HG03066 (cell line): ENCODE measurements around the gene RGS14.
A peak's percentile ranks its signal among the peaks of the same experiment; 100 is the strongest.

Experiments used
- ATAC-seq: cut with Tn5 transposase; IDR thresholded peaks from one replicate; pipeline ENCODE4 v1.9.1; 2021; ENCODE audit warnings: low read depth; ENCODE audit not compliant: unreplicated experiment

The RGS14 gene, protein sequence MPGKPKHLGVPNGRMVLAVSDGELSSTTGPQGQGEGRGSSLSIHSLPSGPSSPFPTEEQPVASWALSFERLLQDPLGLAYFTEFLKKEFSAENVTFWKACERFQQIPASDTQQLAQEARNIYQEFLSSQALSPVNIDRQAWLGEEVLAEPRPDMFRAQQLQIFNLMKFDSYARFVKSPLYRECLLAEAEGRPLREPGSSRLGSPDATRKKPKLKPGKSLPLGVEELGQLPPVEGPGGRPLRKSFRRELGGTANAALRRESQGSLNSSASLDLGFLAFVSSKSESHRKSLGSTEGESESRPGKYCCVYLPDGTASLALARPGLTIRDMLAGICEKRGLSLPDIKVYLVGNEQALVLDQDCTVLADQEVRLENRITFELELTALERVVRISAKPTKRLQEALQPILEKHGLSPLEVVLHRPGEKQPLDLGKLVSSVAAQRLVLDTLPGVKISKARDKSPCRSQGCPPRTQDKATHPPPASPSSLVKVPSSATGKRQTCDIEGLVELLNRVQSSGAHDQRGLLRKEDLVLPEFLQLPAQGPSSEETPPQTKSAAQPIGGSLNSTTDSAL

DNA sequence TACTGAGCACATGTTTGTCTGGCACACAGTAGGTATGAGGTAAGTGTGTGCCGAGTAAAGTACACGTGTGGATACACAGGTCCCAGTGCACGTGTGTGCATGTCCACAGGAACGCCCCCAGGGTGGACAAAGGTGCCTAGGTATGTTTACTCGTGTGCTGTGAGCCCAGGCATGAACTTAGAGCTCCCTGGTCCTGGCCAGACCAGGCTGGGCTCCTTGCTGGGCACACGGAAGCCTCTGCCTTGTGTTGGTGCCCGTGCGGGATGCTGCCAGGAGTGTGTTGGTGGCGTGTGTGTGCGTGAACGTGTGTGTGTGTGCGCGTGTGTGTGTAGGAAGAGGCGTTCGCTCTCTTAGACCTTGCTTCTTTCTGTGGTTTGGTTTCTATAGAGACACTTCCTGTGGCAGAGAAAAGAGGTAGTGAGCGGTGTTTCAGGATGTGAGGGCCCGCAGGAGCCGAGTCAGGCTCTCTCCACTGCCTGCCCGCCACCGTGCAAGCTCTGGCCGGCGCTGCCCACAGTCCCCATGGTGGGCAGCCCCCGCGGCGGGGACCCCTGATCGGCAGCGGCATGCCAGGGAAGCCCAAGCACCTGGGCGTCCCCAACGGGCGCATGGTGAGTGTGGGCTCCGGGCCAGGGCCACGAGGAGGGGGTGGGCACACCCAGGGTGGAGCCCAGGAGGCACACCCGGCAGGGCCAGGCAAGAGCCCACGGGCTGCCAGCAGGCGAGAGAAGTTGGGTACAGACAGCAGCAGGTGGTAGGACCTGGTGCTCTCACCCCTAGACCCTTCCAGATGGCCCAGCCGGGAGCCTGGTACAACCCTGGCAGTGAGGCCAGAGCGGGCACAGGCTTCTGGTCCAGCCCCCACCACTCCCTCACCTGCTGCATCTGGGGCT lies at the start of gene RGS14:
Gene RGS14 (plus strand): TSS at position 466 of the 893 bp plus-strand sequence. CDS start 101 bp downstream, at position 567.
- peak; percentile 88 for ATAC-seq

DNA sequence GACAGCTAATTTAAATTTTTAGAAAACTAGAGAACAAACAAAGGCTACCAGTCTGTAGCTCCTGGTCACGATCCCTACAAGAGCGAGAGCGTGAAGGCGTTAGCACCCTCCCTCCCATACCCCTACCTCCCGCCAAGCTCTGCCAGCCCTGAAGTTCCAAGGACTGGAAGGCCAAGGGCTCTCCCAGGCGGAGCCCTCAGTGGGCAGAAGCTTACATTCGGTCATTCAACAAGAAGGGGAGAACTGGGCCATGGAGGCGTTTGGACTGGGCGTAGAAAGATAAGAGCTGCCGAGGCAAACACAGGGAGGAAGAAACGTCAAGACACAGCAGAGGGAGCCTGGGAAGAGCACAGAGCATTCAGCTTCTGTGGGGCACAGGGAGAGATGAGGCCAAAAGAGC lies 49.0 kb upstream of the RGS14 start:
- no peak for ATAC-seq

DNA sequence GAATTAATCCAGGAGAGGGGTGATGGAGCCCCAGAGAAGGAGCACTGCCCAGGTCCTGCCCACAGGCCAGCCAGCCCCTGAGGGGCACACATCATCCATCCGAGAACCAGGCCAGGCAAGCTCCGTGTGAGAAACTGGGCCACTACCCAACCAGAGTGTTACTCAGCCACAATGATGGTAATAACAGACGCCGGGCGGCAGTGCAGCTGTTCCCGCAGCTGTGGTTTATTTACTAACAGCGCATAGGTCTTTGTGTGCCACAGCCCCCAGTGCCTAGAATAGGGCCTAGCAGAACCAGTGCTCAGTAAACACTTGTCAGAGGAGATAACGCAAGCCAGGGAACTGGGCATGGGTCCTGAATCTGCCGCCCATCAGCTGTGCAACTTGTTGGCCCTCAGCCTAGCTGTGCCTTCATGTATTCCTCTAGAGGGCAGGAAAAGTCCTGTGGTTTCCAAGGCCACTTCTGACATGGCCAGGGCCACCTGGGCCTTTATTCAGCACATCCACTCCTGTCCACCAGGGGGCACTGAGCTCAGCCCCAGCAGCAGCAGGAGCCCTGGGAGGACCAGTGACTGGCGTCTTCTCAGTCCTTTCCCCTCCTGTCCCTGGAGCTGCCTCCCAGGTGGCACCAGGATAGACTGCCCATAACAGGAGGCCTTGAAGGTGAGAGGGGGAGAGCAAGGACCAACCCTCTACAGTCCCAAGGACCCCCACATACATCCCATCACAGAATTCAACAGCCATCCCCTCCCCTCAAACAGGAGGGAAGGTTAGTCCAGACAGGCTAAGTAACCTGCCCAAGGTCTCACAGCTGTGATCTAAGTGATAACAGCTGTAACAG lies 48.2 kb upstream of the RGS14 start:
- no peak for ATAC-seq

DNA sequence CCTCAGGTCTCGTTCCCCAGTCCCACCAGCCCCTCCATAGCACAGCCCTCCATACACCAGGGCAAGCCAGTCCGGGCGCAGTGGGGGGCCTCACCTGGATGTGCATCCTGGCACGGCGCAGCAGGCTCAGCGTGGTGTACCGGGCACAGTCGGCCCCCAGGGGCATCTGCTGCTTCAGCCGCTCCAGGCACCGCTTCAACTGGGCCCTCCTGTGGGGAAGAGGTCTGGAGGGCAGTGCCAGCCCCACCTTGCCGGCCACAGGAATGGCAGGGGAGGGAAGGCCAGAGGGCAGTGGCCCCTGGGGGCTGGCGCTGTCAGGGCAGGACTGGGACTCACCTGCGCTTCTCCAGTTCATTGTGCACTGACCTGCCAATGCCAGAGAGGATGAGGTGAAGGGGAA lies 47.4 kb upstream of the RGS14 start:
- no peak for ATAC-seq

DNA sequence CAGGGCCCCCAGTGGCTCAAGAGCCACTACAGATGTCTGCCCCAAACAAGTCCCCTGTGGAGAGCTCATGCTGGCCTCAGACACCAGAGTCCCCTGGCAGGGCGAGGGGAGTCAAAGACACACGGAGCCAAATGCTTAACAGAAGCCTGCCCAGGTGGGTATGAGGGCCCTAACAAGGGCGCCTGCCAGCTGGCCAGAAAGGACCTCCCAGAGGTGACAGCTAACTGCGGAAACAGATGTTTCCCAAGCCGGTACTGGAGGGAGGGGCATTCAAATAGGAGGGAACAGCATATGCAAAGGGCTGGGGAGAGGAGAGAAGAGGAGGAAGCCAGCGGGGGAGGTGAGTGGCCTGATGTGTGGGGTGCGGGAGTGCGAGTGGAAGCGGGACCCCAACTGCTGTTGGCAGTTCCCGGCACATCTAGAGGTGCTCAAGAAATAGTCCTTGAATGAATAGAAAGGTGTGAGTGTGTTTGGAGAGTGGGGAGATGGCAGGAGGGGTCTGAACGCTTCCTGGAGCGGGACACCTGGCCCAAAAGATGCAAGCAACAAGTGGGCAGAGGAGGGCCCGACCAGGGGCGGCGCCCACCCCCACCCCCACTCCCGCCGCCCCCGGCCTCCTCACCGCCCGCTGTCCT lies 46.9 kb upstream of the RGS14 start:
- ATAC-seq: peak; percentile 28

DNA sequence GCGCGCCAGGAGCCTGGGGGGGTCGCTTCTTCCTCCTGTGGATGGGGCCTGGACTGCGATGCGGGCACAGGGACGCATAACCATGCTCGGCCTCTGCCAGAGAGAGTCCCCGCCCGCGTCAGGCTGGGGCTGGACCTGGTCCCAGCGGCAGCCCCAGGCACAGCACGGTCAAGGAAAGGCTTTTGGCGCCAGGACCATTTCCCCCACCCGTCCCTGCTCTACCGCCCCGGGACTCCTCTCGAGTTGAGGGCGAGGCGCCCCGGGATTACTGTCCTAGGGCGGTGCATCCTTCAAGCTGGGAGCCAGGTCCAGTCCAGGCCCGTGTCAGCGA lies 46.4 kb upstream of the RGS14 start:
- ATAC-seq: peak; percentile 5

DNA sequence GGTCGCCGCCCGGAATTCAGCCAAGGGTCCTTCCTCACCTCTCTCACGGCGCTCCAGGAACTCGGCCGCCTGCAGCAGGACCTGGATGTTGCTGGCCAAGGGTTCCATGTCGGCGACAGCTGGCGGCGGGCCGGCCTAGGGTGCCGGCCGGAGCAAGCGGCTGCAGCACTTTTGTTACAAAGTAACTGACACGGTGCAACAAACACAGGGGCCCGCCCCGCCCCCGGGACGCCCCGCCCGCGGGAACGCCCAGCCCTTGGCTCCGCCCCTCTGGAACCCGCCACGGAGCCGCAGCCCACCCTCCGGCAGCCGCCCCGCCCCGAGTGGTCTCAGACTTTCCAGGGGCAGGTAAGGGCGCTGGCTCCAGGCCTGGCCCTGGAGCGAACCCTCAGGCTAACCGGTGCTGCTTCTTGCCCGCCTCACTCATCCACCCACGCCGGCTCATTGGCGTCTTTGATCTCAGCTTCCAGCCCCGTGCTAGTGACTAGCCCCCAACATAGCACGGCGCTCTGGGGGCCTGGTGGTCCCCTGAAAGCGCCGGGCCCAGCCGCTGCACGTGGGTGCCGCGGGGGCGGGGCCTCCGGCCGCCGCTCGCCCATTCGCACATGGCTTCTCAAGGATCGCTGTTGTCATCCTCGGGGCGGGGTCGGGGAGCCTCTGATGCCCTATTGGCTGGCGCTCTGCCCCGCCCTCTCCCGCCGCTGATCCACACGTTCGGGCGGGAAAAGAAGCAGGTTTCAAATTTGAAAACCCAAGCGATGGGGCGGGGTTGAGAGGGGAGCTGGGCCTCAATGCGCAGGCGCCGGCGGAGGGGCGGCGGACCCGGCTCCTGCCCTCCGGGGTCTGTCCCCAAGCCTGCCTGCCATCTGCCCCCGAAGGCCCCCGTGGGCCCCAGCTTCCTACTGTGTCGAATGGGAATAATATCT lies 45.7 kb upstream of the RGS14 start, which contains the start of gene MXD3:
Gene MXD3 (minus strand): TSS at position 176 of the 926 bp plus-strand sequence. CDS start 68 bp downstream, at position 108.
- peak; percentile 76 for ATAC-seq

DNA sequence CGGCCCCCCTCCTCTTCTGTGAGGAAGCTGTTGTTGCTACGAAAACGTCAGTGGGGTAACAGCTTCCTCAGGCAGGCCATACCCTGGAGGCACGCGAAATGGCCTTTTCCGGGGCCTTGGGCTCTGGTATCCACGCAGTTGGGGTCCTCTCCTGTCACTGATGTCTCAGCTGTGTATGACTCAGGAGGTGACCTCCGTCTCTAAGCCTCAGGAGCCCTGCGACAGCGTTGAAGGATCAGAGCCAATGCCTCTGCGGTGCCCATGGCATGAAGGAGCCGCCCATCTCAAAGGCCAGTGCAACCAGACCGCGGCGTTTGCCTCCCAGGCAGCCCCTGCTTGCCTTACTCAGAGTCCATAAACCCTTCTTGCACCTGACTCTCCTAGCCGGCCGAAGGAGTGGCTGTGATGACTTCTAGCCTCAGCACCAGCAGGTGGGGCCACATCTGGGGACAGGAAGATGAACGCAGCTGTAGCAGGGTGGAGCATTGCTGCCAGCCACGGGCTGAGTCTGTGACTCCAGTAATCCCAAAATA lies 45.0 kb upstream of the RGS14 start:
- ATAC-seq: peak; percentile 30

DNA sequence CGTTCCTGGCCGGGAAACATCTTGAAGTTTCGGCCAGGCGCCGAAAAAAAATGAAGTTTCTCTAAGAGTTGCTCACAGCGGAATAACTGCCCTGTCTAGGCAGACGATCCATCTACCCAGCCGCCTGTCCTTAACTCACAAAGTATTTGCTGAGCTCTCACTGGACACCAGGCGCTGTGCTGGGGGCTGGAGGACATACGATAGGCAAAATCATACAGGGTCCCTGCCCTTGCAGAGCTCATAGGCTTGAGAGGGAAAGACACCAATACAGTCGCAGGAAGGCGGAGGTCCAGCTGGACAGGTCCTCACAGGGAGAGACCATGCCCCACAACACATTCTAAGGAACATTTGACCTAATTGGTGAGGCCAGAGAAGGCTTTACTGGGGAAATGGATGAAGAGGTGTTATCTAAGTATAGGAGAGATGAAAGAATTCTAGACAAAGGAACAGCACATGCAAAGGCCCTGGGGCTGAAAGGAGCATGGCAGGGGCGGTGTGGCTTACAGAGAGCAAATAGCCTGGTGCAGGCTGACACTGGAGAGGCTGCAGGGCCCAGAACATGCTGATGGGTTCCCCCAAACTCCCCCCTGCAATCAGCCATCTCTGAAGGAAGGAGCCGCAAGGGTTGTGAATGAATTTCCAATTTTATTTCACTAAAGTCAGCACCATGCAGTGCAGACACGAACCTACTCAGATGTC lies 44.0 kb upstream of the RGS14 start:
- ATAC-seq: no peak

DNA sequence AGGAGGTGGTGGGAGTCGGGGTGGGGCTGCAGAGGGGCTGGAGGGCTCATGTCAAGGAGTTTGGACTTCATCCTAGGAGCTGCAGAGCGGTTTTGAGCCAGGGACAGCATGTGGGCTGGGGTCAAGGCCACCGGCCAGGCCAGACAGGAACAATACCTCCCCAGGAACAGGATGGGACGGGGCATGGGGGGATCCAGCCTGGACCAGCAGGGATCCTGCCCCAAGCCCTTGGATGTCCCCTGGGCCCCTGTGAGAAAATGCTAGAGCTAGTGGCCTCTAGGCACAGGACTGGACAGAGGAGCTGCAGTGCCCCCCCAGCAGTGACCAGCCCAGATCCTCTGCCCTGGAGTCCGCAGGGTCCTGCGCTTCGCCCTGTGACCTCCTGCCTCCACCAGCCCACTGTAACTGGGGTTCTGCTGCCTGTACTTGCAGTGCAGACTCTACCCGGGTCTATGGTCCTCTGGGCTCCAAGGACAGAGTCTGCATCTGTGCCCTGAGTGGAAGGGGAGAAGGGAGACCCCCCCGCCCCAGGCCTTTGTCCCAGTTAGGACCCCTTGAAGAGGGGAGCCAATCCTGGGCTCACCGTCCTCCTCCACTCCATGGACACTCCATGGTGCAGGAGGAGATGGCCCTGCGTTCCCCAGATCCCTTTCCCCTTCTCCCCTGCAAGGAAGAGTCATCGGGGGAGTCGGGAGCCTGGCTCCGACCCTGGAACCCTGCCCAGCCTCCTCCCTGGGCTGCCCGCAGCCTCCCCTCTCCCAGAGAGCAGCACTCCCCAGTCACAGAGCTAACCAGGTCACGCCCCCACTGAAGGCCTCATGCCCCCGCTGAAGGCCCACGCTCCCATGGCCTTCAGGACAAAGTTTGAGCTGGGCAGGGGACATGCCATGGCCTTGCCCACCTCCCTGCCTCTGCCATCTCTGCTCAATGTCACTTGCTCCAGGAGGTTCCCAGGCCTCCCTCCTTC lies 43.1 kb upstream of the RGS14 start:
- ATAC-seq: no peak

DNA sequence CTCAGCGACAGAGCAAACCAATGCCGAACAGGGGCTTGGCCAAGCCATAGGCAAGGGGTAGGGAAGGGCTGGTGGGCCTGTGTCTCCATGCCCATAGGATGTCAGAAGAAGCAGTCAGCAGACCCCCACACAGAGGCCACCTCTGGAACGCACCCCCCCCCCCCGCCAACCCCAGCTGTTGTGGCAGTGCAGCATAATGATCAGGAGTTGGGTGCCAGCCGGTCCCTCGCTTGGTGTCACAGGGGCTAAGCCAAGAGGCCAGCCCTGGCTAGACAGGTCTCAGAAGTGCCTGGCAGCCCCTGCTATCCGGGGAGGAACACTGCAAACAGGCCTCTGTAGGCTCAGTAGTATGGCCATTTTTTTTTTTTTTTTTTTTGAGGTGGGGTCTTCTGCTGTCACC lies 42.3 kb upstream of the RGS14 start:
- ATAC-seq: no peak

DNA sequence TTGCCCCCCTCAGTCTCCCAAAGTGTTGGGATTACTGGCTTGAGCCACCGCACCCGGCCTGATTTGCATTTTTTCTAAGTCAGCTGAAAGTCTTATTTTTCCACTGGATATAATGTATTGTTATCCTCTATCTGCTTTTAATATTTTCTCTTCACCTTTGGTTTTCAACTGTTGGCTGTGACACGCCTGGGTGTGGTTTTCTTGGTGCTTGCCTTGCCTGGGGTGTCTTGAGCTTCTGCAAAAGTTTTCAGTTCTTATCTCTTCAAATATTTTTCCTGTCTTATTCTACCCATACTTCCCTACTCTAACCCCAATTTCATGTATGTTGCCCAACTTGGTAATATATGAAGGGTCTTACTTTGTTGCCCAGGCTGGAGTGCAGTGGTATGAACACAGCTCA lies 41.7 kb upstream of the RGS14 start:
- ATAC-seq: no peak

DNA sequence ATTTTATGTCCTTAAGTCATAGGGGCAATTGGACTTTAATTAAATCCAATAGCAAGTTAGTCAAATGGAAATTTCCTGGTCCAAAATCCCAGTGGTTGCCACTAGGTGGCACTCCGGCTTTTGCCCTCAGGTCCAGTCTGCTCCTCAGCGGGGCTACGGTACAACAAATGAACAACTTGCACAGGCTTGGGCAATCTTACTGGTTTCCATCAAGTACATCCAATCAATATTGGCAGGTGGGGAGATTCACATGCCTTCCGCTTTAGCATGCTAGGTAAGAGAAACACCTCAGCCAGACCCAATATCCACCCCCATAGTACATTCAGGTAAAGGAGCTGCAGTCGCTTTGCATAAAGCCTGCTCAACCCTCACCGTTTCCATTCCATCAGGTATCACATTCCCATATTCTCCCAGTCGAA lies 39.8 kb upstream of the RGS14 start:
- ATAC-seq: no peak

DNA sequence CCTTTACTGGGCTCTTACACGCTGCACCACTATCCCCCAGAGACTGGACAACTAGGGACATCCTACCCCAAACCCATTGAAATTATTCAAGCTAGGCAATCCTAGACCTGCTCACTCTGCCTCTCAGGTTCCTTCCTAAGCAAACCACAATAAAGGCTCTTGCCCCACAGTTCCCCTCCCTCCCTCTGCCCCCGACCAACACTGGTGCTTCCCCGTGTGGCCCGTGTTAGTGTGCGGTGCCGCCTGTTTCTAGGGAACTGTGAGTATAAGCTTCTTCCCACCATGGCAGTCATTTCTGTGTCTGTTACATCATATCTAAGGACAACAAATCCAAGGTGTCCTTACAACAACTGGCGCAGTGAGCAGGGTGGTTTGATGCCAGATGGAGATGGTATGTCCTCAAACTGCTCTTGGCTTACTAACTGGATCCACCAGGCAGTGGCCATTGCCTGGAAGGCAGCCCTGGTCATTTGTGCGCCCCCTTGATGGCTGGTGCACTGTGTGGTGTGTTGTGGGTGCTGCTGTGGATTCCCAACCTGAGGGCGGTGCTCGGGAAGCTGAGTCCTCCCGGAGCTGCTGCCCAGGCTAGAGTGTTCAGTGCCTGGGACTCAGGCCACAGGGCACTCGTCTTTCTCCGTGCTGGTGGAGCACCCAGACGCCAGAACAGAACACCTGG lies 37.7 kb upstream of the RGS14 start:
- no peak for ATAC-seq

DNA sequence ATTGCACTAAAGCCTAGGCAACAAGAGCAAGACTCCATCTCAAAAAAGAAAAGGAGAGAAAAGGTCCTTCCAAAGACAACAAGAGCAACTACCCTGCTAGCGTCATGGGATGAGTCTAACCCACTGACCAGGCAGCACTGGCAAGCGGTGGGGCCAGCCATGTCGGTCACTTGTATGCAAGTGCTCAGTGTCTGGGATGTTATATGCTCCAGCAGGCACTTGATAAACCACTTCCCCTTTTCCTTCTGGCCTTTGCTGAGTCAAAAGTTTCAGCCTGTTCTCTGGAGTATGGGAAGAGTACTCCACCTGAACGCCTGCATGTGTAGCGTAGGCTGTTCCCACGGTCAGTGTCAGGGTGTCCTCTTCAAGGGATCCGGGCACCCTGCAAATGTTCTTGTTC lies 36.8 kb upstream of the RGS14 start:
- no peak for ATAC-seq

DNA sequence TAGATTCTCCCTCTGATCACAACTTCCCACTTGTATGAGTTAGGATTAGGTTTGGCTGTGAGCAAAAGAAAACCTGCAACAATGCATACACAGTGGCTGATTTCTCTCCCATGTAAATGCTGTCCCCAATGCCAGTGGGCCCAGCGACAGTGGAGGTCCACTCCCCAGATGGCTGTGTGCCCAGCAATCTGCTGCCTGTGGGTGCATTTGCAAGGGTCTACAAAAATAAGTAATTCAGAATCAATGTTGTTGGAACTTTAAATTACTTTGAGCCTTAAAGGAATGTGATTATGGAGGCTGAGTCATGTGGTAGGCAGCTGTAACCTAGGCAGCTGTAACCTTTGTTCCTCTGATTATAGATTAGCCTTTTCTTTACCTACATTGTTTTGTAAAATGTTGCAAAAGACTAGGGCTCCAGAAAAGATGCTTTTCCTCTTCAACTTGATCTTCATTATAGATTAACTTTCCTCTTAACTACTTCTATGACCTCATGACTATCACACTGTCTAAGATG lies 31.8 kb upstream of the RGS14 start:
- ATAC-seq: no peak
